NCI-H446 (cell line): ENCODE data around the gene ZMIZ1.

Source experiments
- DNase-seq, 2 experiments: peaks; one replicate each; lab custom pipeline; 2025; lab: John Stamatoyannopoulos, UW

ZMIZ1 gene

GRCh38 chr10:79116801-79117723, 48.3 kb downstream of the ZMIZ1 start:
- no peak for DNase-seq

GRCh38 chr10:79118286-79119202, 49.8 kb downstream of the ZMIZ1 start:
- no peak for DNase-seq

- no peak for DNase-seq
These were observed 50.5 kb downstream of the ZMIZ1 start for GRCh38 chr10:79119306-79119705.

- peak in 1 of 2 experiments; percentile 49 for DNase-seq
These were observed 54.8 kb downstream of the ZMIZ1 start for GRCh38 chr10:79123547-79123963.

- DNase-seq = no peak
These were observed 55.3 kb downstream of the ZMIZ1 start for GRCh38 chr10:79124066-79124465.

- DNase-seq = no peak
These were observed 56.3 kb downstream of the ZMIZ1 start for GRCh38 chr10:79125092-79125491.

GRCh38 chr10:79126351-79127080, 57.8 kb downstream of the ZMIZ1 start:
- no peak for DNase-seq

- no peak for DNase-seq
These were observed 58.6 kb downstream of the ZMIZ1 start for GRCh38 chr10:79127151-79127961.

- DNase-seq = no peak
These were observed 59.6 kb downstream of the ZMIZ1 start for GRCh38 chr10:79128241-79128922.

GRCh38 chr10:79128923-79129305, 60.1 kb downstream of the ZMIZ1 start:
- DNase-seq = no peak

GRCh38 chr10:79129361-79129997, 60.7 kb downstream of the ZMIZ1 start:
- DNase-seq = peak in 1 of 2 experiments; percentile 44

GRCh38 chr10:79130255-79130654, 61.5 kb downstream of the ZMIZ1 start:
- DNase-seq = no peak

GRCh38 chr10:79130846-79131245, 62.1 kb downstream of the ZMIZ1 start:
- no peak for DNase-seq

GRCh38 chr10:79131836-79132631, 63.3 kb downstream of the ZMIZ1 start:
- no peak for DNase-seq

- DNase-seq = no peak
These were observed 64.1 kb downstream of the ZMIZ1 start for GRCh38 chr10:79132681-79133381.

GRCh38 chr10:79133416-79133815, 64.7 kb downstream of the ZMIZ1 start:
- no peak for DNase-seq

- no peak for DNase-seq
These were observed 67.0 kb downstream of the ZMIZ1 start for GRCh38 chr10:79135790-79136189.

- no peak for DNase-seq
These were observed 67.7 kb downstream of the ZMIZ1 start for GRCh38 chr10:79136236-79137005.
